ENCODE results near the gene SLC35F3. TPM values are rescaled to one million over a fixed set of nuclear protein-coding genes. Genes with fewer than 3 reads are reported as not detected.
A peak's percentile ranks its signal among the peaks of the same experiment; 100 is the strongest.

The SLC35F3 gene
- total and polyA plus RNA-seq, 9 of the 15 experiments (the other 6 are each of a cell fraction or from before 2014, with no cell fraction given), result 0.04 to 0.07 (median 0.04) TPM; not detected in 6

- no TSS peak for BruUV-seq (replicated peaks)
- TF ChIP-seq TCF3 (CRISPR knock-in tag; IDR thresholded peaks at IDR 0.05) (no peak), RAD21 (CRISPR knock-in tag; conservative IDR thresholded peaks at IDR 0.05 in 1 of 2, IDR thresholded peaks at IDR 0.05 in 1 of 2) (peak; percentile 54 to 79), CGGBP1 (CRISPR knock-in tag; IDR thresholded peaks at IDR 0.05) (no peak), SIN3A (IDR thresholded peaks at IDR 0.05; ENCODE audit: borderline replicate concordance in 2 of 2, control insufficient read depth in 1 of 2, low read depth in 2 of 2, low read length in 2 of 2) (no peak), ZNF644 (tag; IDR thresholded peaks at IDR 0.05; ENCODE audit: low read depth) (no peak), GABPB1 (CRISPR knock-in tag; IDR thresholded peaks at IDR 0.05) (no peak), ERF (CRISPR knock-in tag; IDR thresholded peaks at IDR 0.05) (no peak), ZNF431 (CRISPR knock-in tag; IDR thresholded peaks at IDR 0.05) (no peak), HNRNPL (IDR thresholded peaks at IDR 0.05; ENCODE audit: low read depth, low read length) (no peak), E2F5 (CRISPR knock-in tag; IDR thresholded peaks at IDR 0.05) (no peak), PURB (CRISPR knock-in tag; IDR thresholded peaks at IDR 0.05; ENCODE audit: low read depth) (no peak)
- TF ChIP-seq, protein P1, sequence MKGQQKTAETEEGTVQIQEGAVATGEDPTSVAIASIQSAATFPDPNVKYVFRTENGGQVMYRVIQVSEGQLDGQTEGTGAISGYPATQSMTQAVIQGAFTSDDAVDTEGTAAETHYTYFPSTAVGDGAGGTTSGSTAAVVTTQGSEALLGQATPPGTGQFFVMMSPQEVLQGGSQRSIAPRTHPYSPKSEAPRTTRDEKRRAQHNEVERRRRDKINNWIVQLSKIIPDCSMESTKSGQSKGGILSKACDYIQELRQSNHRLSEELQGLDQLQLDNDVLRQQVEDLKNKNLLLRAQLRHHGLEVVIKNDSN (CRISPR knock-in tag; IDR thresholded peaks at IDR 0.05), result no peak
- TF ChIP-seq, protein P2, sequence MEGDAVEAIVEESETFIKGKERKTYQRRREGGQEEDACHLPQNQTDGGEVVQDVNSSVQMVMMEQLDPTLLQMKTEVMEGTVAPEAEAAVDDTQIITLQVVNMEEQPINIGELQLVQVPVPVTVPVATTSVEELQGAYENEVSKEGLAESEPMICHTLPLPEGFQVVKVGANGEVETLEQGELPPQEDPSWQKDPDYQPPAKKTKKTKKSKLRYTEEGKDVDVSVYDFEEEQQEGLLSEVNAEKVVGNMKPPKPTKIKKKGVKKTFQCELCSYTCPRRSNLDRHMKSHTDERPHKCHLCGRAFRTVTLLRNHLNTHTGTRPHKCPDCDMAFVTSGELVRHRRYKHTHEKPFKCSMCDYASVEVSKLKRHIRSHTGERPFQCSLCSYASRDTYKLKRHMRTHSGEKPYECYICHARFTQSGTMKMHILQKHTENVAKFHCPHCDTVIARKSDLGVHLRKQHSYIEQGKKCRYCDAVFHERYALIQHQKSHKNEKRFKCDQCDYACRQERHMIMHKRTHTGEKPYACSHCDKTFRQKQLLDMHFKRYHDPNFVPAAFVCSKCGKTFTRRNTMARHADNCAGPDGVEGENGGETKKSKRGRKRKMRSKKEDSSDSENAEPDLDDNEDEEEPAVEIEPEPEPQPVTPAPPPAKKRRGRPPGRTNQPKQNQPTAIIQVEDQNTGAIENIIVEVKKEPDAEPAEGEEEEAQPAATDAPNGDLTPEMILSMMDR (IDR thresholded peaks at IDR 0.05 in 2 of 3, conservative IDR thresholded peaks at IDR 0.05 in 1 of 3; ENCODE audit: insufficient read depth in 2 of 3, low read depth in 1 of 3, low read length in 3 of 3), result peak in 2 of 3 experiments; percentile 19 to 53; a peak in 2 of 6 replicates
- TF ChIP-seq, protein P3, sequence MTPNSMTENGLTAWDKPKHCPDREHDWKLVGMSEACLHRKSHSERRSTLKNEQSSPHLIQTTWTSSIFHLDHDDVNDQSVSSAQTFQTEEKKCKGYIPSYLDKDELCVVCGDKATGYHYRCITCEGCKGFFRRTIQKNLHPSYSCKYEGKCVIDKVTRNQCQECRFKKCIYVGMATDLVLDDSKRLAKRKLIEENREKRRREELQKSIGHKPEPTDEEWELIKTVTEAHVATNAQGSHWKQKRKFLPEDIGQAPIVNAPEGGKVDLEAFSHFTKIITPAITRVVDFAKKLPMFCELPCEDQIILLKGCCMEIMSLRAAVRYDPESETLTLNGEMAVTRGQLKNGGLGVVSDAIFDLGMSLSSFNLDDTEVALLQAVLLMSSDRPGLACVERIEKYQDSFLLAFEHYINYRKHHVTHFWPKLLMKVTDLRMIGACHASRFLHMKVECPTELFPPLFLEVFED (CRISPR knock-in tag; conservative IDR thresholded peaks at IDR 0.05), result no peak
- TF ChIP-seq, protein P4, sequence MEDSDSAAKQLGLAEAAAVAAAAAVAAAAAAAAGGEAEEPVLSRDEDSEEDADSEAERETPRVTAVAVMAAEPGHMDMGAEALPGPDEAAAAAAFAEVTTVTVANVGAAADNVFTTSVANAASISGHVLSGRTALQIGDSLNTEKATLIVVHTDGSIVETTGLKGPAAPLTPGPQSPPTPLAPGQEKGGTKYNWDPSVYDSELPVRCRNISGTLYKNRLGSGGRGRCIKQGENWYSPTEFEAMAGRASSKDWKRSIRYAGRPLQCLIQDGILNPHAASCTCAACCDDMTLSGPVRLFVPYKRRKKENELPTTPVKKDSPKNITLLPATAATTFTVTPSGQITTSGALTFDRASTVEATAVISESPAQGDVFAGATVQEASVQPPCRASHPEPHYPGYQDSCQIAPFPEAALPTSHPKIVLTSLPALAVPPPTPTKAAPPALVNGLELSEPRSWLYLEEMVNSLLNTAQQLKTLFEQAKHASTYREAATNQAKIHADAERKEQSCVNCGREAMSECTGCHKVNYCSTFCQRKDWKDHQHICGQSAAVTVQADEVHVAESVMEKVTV (CRISPR knock-in tag; IDR thresholded peaks at IDR 0.05), result peak; percentile 44; the same call in 1 of the 2 replicates
These were observed 96.1 kb downstream of the SLC35F3 start for GRCh38 chr1:234000557-234001041.

More at GRCh38 chr1:234000557-234001041, 96.1 kb downstream of the SLC35F3 start:
- DNase-seq (ENCODE audit: extremely low read depth in 1 of 4, low spot score in 3 of 4) (no peak), FAIRE-seq (no peak), ATAC-seq (no peak)
- H3K36me3 ChIP-seq (ENCODE audit: control insufficient read depth, insufficient read depth, low read length), result no peaks in the 10 kb centered on the region
- no peak overlapping the region for H2AFZ ChIP-seq (ENCODE audit: low read depth, low read length)
- H3K9me1 ChIP-seq (ENCODE audit: control insufficient read depth, insufficient read depth, low read length), result no peaks in the 10 kb centered on the region
- H3K27ac ChIP-seq (ENCODE audit: extremely low read depth, low read depth, low read length), result no peak overlapping the region
- no peaks in the 10 kb centered on the region for H4K20me1 ChIP-seq (replicated peaks; ENCODE audit: control insufficient read depth, insufficient read depth, low read length)
- WGBS (ENCODE audit: insufficient coverage, low coverage, missing lambda C conversion rate), result under 1% methylated on average over 5 of the region's 5 CpGs
- ChIA-PET CTCF (ENCODE audit: low intra/inter-chr PET ratio) (no interaction called here), POLR2A (interaction anchor here (0.6 kb wide), 1 partner anchor 369 kb away, joined by 3 read pairs; no protein-coding TSS in a partner anchor)
- no peaks in the 10 kb centered on the region for H3K4me1 ChIP-seq (replicated peaks in 1 of 2; ENCODE audit: control insufficient read depth in 2 of 2, insufficient read depth in 2 of 2, low read length in 2 of 2)
- in situ Hi-C loops (cut with MboI), result no loop called here
- H3K4me2 ChIP-seq (ENCODE audit: insufficient read depth, low read length), result no peak overlapping the region
- no peak overlapping the region for H3K9ac ChIP-seq (ENCODE audit: insufficient read depth in 1 of 2, low read depth in 2 of 2, low read length in 2 of 2)
- H3K4me3 ChIP-seq, result no peak overlapping the region
- intact Hi-C loops (cut with micrococcal nuclease), result no loop called here
- no peaks in the 10 kb centered on the region for H3K79me2 ChIP-seq (ENCODE audit: control insufficient read depth, insufficient read depth, low read length)
- no peaks in the 10 kb centered on the region for H3K9me3 ChIP-seq (replicated peaks; ENCODE audit: control insufficient read depth, insufficient read depth, low read depth, low read length)
- peaks cover 8 to 16% of the 10 kb centered on the region in 2 experiments; a peak in 3 of 5 replicates for H3K27me3 ChIP-seq (ENCODE audit: control insufficient read depth in 2 of 2, insufficient read depth in 2 of 2, low read length in 2 of 2)

Measured in K562 (cell line).